B cell (primary cell): ENCODE measurements around the gene PLCG1. TPM values are rescaled to one million over a fixed set of nuclear protein-coding genes. Genes with fewer than 3 reads are reported as not detected.

Experiments
- ATAC-seq: fragments of 200-7000 bp; cut with Tn5 transposase; one replicate; pipeline ENCODE4 v1.10.0; 2021; ENCODE audit warnings: low read depth, mild to moderate bottlenecking, moderate number of reproducible peaks, moderate library complexity
- CTCF ChIA-PET: fragments of 350-600 bp; sonication (Branson Sonifier 250); formaldehyde crosslinking; loops from one replicate; lab custom pipeline; 2021; ENCODE audit warnings: antibody characterized with exemption, inconsistent platforms; lab: Charles Lee
- POLR2A ChIA-PET: fragments of 350-600 bp; sonication (Branson Sonifier 250); formaldehyde crosslinking; loops from one replicate; lab custom pipeline; 2021; ENCODE audit warnings: antibody characterized with exemption; lab: Charles Lee
- DNase-seq: peaks from one replicate; pipeline ENCODE4 v3.0.0; 2013
- H2AFZ ChIP-seq: 2 replicates; pipeline ENCODE4 v1.6.1; 2012; ENCODE audit warnings: mild to moderate bottlenecking, low read depth, low read length; ENCODE audit not compliant: insufficient read depth, poor library complexity, severe bottlenecking
- H3K27ac ChIP-seq, 2 donors: 1 replicate in 1 of 2; 2 replicates in 1 of 2; pipeline ENCODE4 v1.5.1; 2012 to 2013; ENCODE audit warnings: low read length in 2 of 2, mild to moderate bottlenecking in 2 of 2, moderate library complexity in 1 of 2
- H3K27me3 ChIP-seq, 4 experiments: fragments of 200-600 bp in 1 of 4; sonication (generic) in 1 of 4; replicated peaks in 1 of 4; 1 replicate in 2 of 4; 2 replicates in 2 of 4; pipeline versions ENCODE4 v1.6.1 to v1.7.0; 2013 to 2016; ENCODE audit warnings: low read length in 3 of 4, mild to moderate bottlenecking in 2 of 4, mixed read lengths in 1 of 4, moderate library complexity in 1 of 4; ENCODE audit not compliant: insufficient read depth in 4 of 4, control insufficient read depth in 3 of 4; ENCODE audit errors: control extremely low read depth in 1 of 4
- H3K36me3 ChIP-seq, 2 experiments: replicated peaks in 1 of 2; 1 replicate in 1 of 2; 2 replicates in 1 of 2; pipeline versions ENCODE4 v1.6.1 to v1.7.1; 2013; ENCODE audit warnings: low read length in 1 of 2; ENCODE audit not compliant: insufficient read depth in 2 of 2, control insufficient read depth in 1 of 2; ENCODE audit errors: control extremely low read depth in 1 of 2, extremely low read depth in 1 of 2
- H3K4me1 ChIP-seq, 2 donors: fragments of 200-600 bp in 1 of 2; sonication (generic) in 1 of 2; 1 replicate in 1 of 2; 2 replicates in 1 of 2; pipeline versions ENCODE4 v1.5.1 to v1.6.1; 2013 to 2017; ENCODE audit warnings: low read length in 2 of 2; ENCODE audit not compliant: control insufficient read depth in 2 of 2, insufficient read depth in 2 of 2
- H3K4me2 ChIP-seq: replicated peaks from 2 replicates; pipeline ENCODE3; 2012; ENCODE audit warnings: mild to moderate bottlenecking, low read depth, low read length; ENCODE audit not compliant: poor library complexity, severe bottlenecking
- H3K4me3 ChIP-seq, 5 experiments: fragments of 200-600 bp in 1 of 5; sonication (generic) in 1 of 5; 1 replicate in 3 of 5; 2 replicates in 2 of 5; pipeline versions ENCODE4 v1.5.1 to v1.7.0; 2011 to 2016; ENCODE audit warnings: low read length in 4 of 5, mild to moderate bottlenecking in 4 of 5, low read depth in 2 of 5, control low read depth in 1 of 5, moderate library complexity in 1 of 5; ENCODE audit not compliant: insufficient read depth in 1 of 5; ENCODE audit errors: control extremely low read depth in 1 of 5, extremely low read depth in 1 of 5
- H3K79me2 ChIP-seq: fragments of 200-600 bp; sonication (generic); one replicate; pipeline ENCODE4 v1.6.0; 2016; ENCODE audit warnings: low read length; ENCODE audit not compliant: control insufficient read depth, insufficient read depth
- H3K9ac ChIP-seq: fragments of 200-600 bp; sonication (generic); 2 replicates; pipeline ENCODE4 v1.6.1; 2017; ENCODE audit warnings: mild to moderate bottlenecking, low read length, moderate library complexity
- H3K9me3 ChIP-seq, 3 donors: one replicate each; pipeline versions ENCODE4 v1.6.1 to v1.7.1; 2013; ENCODE audit warnings: low read length in 2 of 3; ENCODE audit not compliant: control insufficient read depth in 2 of 3, insufficient read depth in 1 of 3; ENCODE audit errors: control extremely low read depth in 1 of 3
- H4K20me1 ChIP-seq: 2 replicates; pipeline ENCODE4 v1.6.0; 2012; ENCODE audit warnings: mild to moderate bottlenecking, low read length; ENCODE audit not compliant: insufficient read depth, control insufficient read depth, poor library complexity, severe bottlenecking
- H3K27ac Mint-ChIP-seq: one replicate; pipeline ENCODE4 v1.8.0; 2021; ENCODE audit warnings: mixed read lengths
- H3K27me3 Mint-ChIP-seq: one replicate; pipeline ENCODE4 v1.8.0; 2021; ENCODE audit warnings: mixed read lengths
- H3K4me1 Mint-ChIP-seq: one replicate; pipeline ENCODE4 v1.8.0; 2021; ENCODE audit warnings: mixed read lengths
- H3K4me3 Mint-ChIP-seq: one replicate; pipeline ENCODE4 v1.8.0; 2021; ENCODE audit warnings: mixed read lengths
- H3K9me3 Mint-ChIP-seq: one replicate; pipeline ENCODE4 v1.8.0; 2022; ENCODE audit warnings: mixed read lengths; ENCODE audit not compliant: insufficient read depth
- EZH2 ChIP-seq: IDR thresholded peaks from 2 replicates; pipeline ENCODE4 v1.6.1; 2012; ENCODE audit warnings: borderline replicate concordance, low read depth, mild to moderate bottlenecking, moderate library complexity, low read length; ENCODE audit not compliant: insufficient read depth, poor library complexity, severe bottlenecking
- WGBS: methylation state at CpG from one replicate; pipeline ENCODE4 v1.1.5; 2013; ENCODE audit warnings: missing lambda C conversion rate; ENCODE audit not compliant: insufficient coverage; 5-methylcytosine and 5-hydroxymethylcytosine counted together
- intact Hi-C: fragments of 100-400 bp; cut with micrococcal nuclease; formaldehyde crosslinking; loops from one replicate; pipeline ENCODE4 v1.10.0; 2022
- polyA plus RNA-seq: library from polyadenylated mRNA; depleted of rRNA; stranded (reverse); fragments of >200 nt; gene quantifications from 2 replicates; pipeline ENCODE4 v1.2.3, GENCODE V29; 2012
- total RNA-seq, 2 donors: library from RNA; stranded (reverse); fragments of 120-200 nt in 1 of 2; gene quantifications; 1 replicate in 1 of 2; 2 replicates in 1 of 2; pipeline versions ENCODE4 v1.2.3 to v1.2.4, GENCODE V29; 2013 to 2022
- TF ChIP-seq, protein P1 (sequence below): fragments of 200-600 bp; IDR thresholded peaks from one replicate; pipeline ENCODE4 v1.8.0; 2022; ENCODE audit warnings: antibody characterized with exemption, mild to moderate bottlenecking

Gene PLCG1
- total and polyA plus RNA-seq, 2 donors (not counting 1 experiment from before 2014, with no cell fraction given): 98.7 to 101 TPM

DNA sequence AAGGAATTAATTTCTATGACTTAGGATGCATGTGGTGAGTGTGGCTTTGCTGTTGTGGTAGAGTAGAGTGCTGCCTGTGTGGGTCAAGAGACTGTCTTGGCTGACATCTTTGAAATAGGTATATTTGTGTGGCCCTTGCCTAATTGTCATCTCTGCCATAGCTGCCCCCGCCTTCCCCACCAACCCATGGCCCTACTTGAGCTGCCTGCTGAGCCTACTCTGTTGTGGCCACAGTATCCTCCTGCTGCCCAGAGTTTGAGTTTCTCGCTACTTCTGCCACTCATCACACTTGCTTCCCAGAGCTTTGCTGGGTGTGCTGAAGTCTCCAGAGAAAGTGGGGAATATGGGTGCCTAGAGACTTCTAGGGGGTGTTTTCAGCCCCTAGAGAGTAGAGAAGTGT lies 8.0 kb downstream of the PLCG1 start:
- Mint-ChIP-seq H3K4me1 (peaks cover 77% of the 10 kb centered on the region), H3K9me3 (no peaks in the 10 kb centered on the region), H3K27me3 (no peaks in the 10 kb centered on the region), H3K27ac (no peak overlapping the region), H3K4me3 (no peak overlapping the region)
- no peak overlapping the region for H2AFZ ChIP-seq
- no peaks in the 10 kb centered on the region for H3K9me3 ChIP-seq
- H3K27ac ChIP-seq: no peak overlapping the region
- no peak overlapping the region for H3K9ac ChIP-seq
- no peak for ATAC-seq
- intact Hi-C loops: no loop called here
- H3K4me3 ChIP-seq: no peak overlapping the region
- no peak overlapping the region for H3K4me2 ChIP-seq
- peaks cover 97% of the 10 kb centered on the region for H3K79me2 ChIP-seq
- TF ChIP-seq, protein P1, sequence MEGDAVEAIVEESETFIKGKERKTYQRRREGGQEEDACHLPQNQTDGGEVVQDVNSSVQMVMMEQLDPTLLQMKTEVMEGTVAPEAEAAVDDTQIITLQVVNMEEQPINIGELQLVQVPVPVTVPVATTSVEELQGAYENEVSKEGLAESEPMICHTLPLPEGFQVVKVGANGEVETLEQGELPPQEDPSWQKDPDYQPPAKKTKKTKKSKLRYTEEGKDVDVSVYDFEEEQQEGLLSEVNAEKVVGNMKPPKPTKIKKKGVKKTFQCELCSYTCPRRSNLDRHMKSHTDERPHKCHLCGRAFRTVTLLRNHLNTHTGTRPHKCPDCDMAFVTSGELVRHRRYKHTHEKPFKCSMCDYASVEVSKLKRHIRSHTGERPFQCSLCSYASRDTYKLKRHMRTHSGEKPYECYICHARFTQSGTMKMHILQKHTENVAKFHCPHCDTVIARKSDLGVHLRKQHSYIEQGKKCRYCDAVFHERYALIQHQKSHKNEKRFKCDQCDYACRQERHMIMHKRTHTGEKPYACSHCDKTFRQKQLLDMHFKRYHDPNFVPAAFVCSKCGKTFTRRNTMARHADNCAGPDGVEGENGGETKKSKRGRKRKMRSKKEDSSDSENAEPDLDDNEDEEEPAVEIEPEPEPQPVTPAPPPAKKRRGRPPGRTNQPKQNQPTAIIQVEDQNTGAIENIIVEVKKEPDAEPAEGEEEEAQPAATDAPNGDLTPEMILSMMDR: no peak
- no peak for TF ChIP-seq EZH2
- WGBS: 100% methylated on average over 1 of the region's 2 CpGs
- CTCF ChIA-PET: interaction anchor here (1.1 to 2.7 kb wide), 3 partner anchors 8 to 28 kb away, joined by 3 to 14 read pairs (median 7); partner anchors contain the start of gene PLCG1
- peaks cover 41 to 56% of the 10 kb centered on the region in 2 donors for H3K4me1 ChIP-seq
- H3K36me3 ChIP-seq: peaks cover 0 to 3% of the 10 kb centered on the region in 2 experiments
- DNase-seq: no peak
- H3K27me3 ChIP-seq: no peaks in the 10 kb centered on the region
- POLR2A ChIA-PET: no interaction called here
- H4K20me1 ChIP-seq: peaks cover 53% of the 10 kb centered on the region

DNA sequence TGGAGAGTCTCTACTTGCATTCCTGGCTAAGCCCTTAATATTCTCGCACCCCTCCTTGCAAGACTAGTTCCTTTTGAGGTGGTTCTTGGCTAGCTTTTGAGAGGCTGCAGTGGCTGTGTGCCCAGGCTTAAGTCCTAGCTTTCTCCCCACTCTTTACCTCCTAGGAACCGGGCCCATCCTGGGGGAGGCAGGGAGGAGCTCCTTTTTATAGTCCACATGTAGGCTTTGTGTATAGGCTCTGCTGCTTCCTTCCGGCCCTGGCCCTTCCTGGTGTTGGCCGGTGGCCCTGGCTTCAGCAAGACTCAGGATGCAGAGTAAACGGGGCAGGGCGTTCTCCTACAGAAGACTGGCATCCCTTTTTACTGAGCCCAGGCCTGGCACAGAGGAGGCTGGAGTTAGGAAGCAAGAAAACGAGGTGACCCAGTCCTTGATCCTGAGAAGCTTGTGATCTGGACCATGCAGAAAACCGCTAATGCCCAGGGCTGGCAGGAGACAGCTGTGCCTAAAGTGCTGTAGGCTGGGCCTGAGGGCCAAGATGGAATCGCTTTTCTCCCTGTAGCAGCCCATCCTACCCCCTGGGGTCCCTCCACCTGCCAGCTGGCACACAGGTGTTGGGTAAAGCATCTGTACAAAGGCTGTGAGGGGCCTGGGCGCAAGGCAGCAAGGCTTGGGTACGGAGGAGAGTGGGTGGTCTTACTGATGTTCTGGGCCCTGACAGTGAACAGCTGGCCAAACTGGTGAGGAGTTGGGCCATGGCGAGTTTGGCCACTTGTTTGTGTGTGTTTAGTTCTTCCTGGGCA lies 8.7 kb downstream of the PLCG1 start:
- POLR2A ChIA-PET: no interaction called here
- TF ChIP-seq EZH2: no peak
- TF ChIP-seq, protein P1: no peak
- CTCF ChIA-PET: interaction anchor here (1.1 to 2.7 kb wide), 5 partner anchors 9 to 155 kb away, joined by 3 to 14 read pairs (median 3); partner anchors contain the start of gene PLCG1
- peaks cover 0 to 3% of the 10 kb centered on the region in 2 experiments for H3K36me3 ChIP-seq
- H3K4me3 ChIP-seq: no peak overlapping the region
- H3K4me1 ChIP-seq: peaks cover 41 to 55% of the 10 kb centered on the region in 2 donors
- DNase-seq (no peak), ATAC-seq (no peak)
- no peak overlapping the region for H3K27ac ChIP-seq
- peaks cover 96% of the 10 kb centered on the region for H3K79me2 ChIP-seq
- intact Hi-C loops: no loop called here
- H3K9me3 ChIP-seq: no peaks in the 10 kb centered on the region
- Mint-ChIP-seq H3K4me1 (peaks cover 77% of the 10 kb centered on the region), H3K27ac (peak overlapping the region; percentile 13), H3K9me3 (no peaks in the 10 kb centered on the region), H3K27me3 (no peaks in the 10 kb centered on the region), H3K4me3 (peak overlapping the region; percentile 10)
- 94% methylated on average over 9 of the region's 12 CpGs for WGBS
- peak overlapping the region; percentile 43 for H3K4me2 ChIP-seq
- peaks cover 53% of the 10 kb centered on the region for H4K20me1 ChIP-seq
- no peak overlapping the region for H2AFZ ChIP-seq
- no peaks in the 10 kb centered on the region for H3K27me3 ChIP-seq
- no peak overlapping the region for H3K9ac ChIP-seq
